Caco-2 (cell line): Measurements from ENCODE around the gene NPBWR2. TPM values are rescaled to one million over a fixed set of nuclear protein-coding genes. Genes with fewer than 3 reads are reported as not detected.

Source experiments
- BruUV-seq: library from RNA; stranded (reverse); fragments of 400-500 nt; replicated peaks from 2 replicates; lab custom pipeline; 2021; lab: Mats Ljungman, UMichigan
- CTCF ChIA-PET: fragments of 300-600 bp; sonication (Branson Sonifier 250); formaldehyde crosslinking; loops from one replicate; lab custom pipeline; 2022; ENCODE audit warnings: antibody characterized with exemption; lab: Charles Lee
- POLR2A ChIA-PET: fragments of 300-600 bp; sonication (Branson Sonifier 250); formaldehyde crosslinking; loops from one replicate; lab custom pipeline; 2022; ENCODE audit warnings: antibody characterized with exemption; lab: Charles Lee
- DNase-seq, 2 experiments: peaks; one replicate each; pipeline versions ENCODE4 v3.0.0 to v3.0.0-alpha.2; 2020 to 2022
- H3K27me3 ChIP-seq: replicated peaks from 2 replicates; pipeline ENCODE4 v1.6.0; 2011; ENCODE audit warnings: low read length; ENCODE audit not compliant: control insufficient read depth, insufficient read depth
- H3K36me3 ChIP-seq: 2 replicates; pipeline ENCODE4 v1.5.1; 2011; ENCODE audit warnings: low read length; ENCODE audit not compliant: control insufficient read depth, insufficient read depth
- H3K4me1 ChIP-seq: fragments of 250-450 bp; sonication (Bioruptor Pico); 2 replicates; pipeline ENCODE4 v1.5.1; 2020; ENCODE audit warnings: mild to moderate bottlenecking
- H3K4me3 ChIP-seq: 2 replicates; pipeline ENCODE4 v1.5.1; 2011; ENCODE audit warnings: low read depth, mild to moderate bottlenecking, control low read depth, low read length
- H3K9me3 ChIP-seq: fragments of 250-450 bp; sonication (Bioruptor Pico); 2 replicates; pipeline ENCODE4 v1.5.1; 2020; ENCODE audit warnings: mild to moderate bottlenecking, moderate library complexity
- H3K27ac Mint-ChIP-seq: one replicate; pipeline ENCODE4 v1.8.0; 2022; ENCODE audit warnings: mixed read lengths; ENCODE audit not compliant: unreplicated experiment
- H3K27me3 Mint-ChIP-seq: one replicate; pipeline ENCODE4 v1.8.0; 2022; ENCODE audit warnings: mixed read lengths; ENCODE audit not compliant: insufficient read depth, unreplicated experiment
- H3K36me3 Mint-ChIP-seq: one replicate; pipeline ENCODE4 v1.8.0; 2022; ENCODE audit warnings: mild to moderate bottlenecking, mixed read lengths; ENCODE audit not compliant: insufficient read depth, unreplicated experiment
- H3K4me1 Mint-ChIP-seq: one replicate; pipeline ENCODE4 v1.8.0; 2022; ENCODE audit warnings: low read depth, mixed read lengths; ENCODE audit not compliant: unreplicated experiment
- H3K4me3 Mint-ChIP-seq: one replicate; pipeline ENCODE4 v1.8.0; 2022; ENCODE audit warnings: mild to moderate bottlenecking, moderate library complexity, mixed read lengths; ENCODE audit not compliant: unreplicated experiment
- H3K9me3 Mint-ChIP-seq: one replicate; pipeline ENCODE4 v1.8.0; 2022; ENCODE audit warnings: mixed read lengths; ENCODE audit not compliant: unreplicated experiment
- CTCF ChIP-seq, 2 experiments: fragments of 200-600 bp in 1 of 2; IDR thresholded peaks; 1 replicate in 1 of 2; 2 replicates in 1 of 2; pipeline versions ENCODE4 v1.5.1 to v1.8.0; 2011 to 2022; ENCODE audit warnings: antibody characterized with exemption in 1 of 2, control low read depth in 1 of 2, inconsistent platforms in 1 of 2, low read depth in 1 of 2, low read length in 1 of 2, mild to moderate bottlenecking in 1 of 2, moderate library complexity in 1 of 2; ENCODE audit not compliant: insufficient read depth in 1 of 2, severe bottlenecking in 1 of 2, unreplicated experiment in 1 of 2
- intact Hi-C: fragments of 100-400 bp; cut with micrococcal nuclease; formaldehyde crosslinking; loops from one replicate; pipeline ENCODE4 v1.10.0; 2022; ENCODE audit not compliant: unreplicated experiment
- total RNA-seq: library from RNA; stranded (reverse); gene quantifications from 2 replicates; pipeline ENCODE4 v1.2.3, GENCODE V29; 2022

Gene NPBWR2
- total RNA-seq, 1 experiment from 2014 or later = not detected

GRCh38 chr20:64103871-64104666 lies 3.3 kb downstream of the NPBWR2 start:
- Histone ChIP-seq H3K4me1 (peaks cover 3% of the 10 kb centered on the region; the same call in 1 of the 2 replicates), H3K9me3 (no peaks in the 10 kb centered on the region; the same call in 1 of the 2 replicates), H3K27me3 (peaks cover 4% of the 10 kb centered on the region; the same call in 1 of the 2 replicates), H3K36me3 (no peaks in the 10 kb centered on the region), H3K4me3 (no peak overlapping the region)
- no peak for TF ChIP-seq CTCF (IDR thresholded peaks at IDR 0.05; ENCODE audit: insufficient read depth in 1 of 2, low read depth in 1 of 2, low read length in 1 of 2, severe bottlenecking in 1 of 2, unreplicated experiment in 1 of 2)
- ChIA-PET POLR2A (no interaction called here), CTCF (no interaction called here)
- DNase-seq = peak in 1 of 2 experiments; percentile 47
- H3K9me3 Mint-ChIP-seq = no peaks in the 10 kb centered on the region
- no peaks in the 10 kb centered on the region for H3K4me1 Mint-ChIP-seq
- H3K36me3 Mint-ChIP-seq = no peaks in the 10 kb centered on the region
- no peak overlapping the region for H3K27ac Mint-ChIP-seq
- peaks cover 23% of the 10 kb centered on the region for H3K27me3 Mint-ChIP-seq
- H3K4me3 Mint-ChIP-seq = no peak overlapping the region
- intact Hi-C loops = no loop called here
- BruUV-seq = no TSS peak

GRCh38 chr20:64102647-64103354 lies 4.6 kb downstream of the NPBWR2 start:
- CTCF ChIA-PET = interaction anchor here (0.6 to 2.5 kb wide), 34 partner anchors 8 to 1881 kb away, joined by 3 to 17 read pairs (median 4); partner anchors contain the start of genes LKAAEAR1, OPRL1, PRPF6 and RGS19

More at GRCh38 chr20:64102647-64103354, 4.6 kb downstream of the NPBWR2 start:
- Histone ChIP-seq H3K4me3 (peak overlapping the region; percentile 52), H3K36me3 (no peaks in the 10 kb centered on the region), H3K4me1 (peaks cover 3% of the 10 kb centered on the region; the same call in 1 of the 2 replicates), H3K27me3 (peaks cover 4% of the 10 kb centered on the region; the same call in 1 of the 2 replicates), H3K9me3 (no peaks in the 10 kb centered on the region; the same call in 1 of the 2 replicates)
- Mint-ChIP-seq H3K36me3 (no peaks in the 10 kb centered on the region), H3K27me3 (peaks cover 23% of the 10 kb centered on the region), H3K9me3 (no peaks in the 10 kb centered on the region), H3K27ac (no peak overlapping the region), H3K4me1 (no peaks in the 10 kb centered on the region), H3K4me3 (peak overlapping the region; percentile 77)
- no TSS peak for BruUV-seq
- DNase-seq = peak; percentile 63 to 71
- POLR2A ChIA-PET = interaction anchor here (0.6 to 0.7 kb wide), 3 partner anchors 23 to 222 kb away, joined by 4 read pairs; partner anchors contain the start of gene OPRL1
- intact Hi-C loops = loop anchor here (1.0 kb wide), 1 partner anchor 18 kb away; no protein-coding TSS in a partner anchor
- TF ChIP-seq CTCF (IDR thresholded peaks at IDR 0.05; ENCODE audit: insufficient read depth in 1 of 2, low read depth in 1 of 2, low read length in 1 of 2, severe bottlenecking in 1 of 2, unreplicated experiment in 1 of 2) = no peak
